HEK293T (cell line): ENCODE data around the gene CCNYL1.

ENCODE experiments used
- CTCF ChIA-PET: fragments of 350-600 bp; formaldehyde crosslinking; extraction: SDS; loops from one replicate; lab custom pipeline; 2021; ENCODE audit warnings: antibody characterized with exemption, inconsistent platforms; lab: Yijun Ruan, JAX
- POLR2A ChIA-PET: fragments of 350-600 bp; formaldehyde crosslinking; extraction: SDS; loops from one replicate; lab custom pipeline; 2020; ENCODE audit warnings: antibody characterized with exemption, inconsistent platforms; lab: Yijun Ruan, JAX
- DNase-seq: peaks from one replicate; pipeline ENCODE4 v3.0.0; 2012; ENCODE audit warnings: mixed read lengths; ENCODE audit errors: extremely low spot score
- ARNT ChIP-seq: fragments of 450-650 bp; IDR thresholded peaks from 2 replicates; pipeline ENCODE4 v1.6.1; 2017; ENCODE audit warnings: mild to moderate bottlenecking
- BHLHE40 ChIP-seq: fragments of 450-650 bp; IDR thresholded peaks from 2 replicates; pipeline ENCODE4 v1.6.1; 2016; ENCODE audit warnings: mild to moderate bottlenecking, moderate library complexity, borderline replicate concordance
- CTBP1 ChIP-seq: fragments of 450-650 bp; IDR thresholded peaks from 2 replicates; pipeline ENCODE4 v1.6.1; 2016; ENCODE audit warnings: borderline replicate concordance
- ELF4 ChIP-seq: fragments of 450-650 bp; IDR thresholded peaks from 2 replicates; pipeline ENCODE4 v1.6.1; 2017; ENCODE audit warnings: antibody characterized with exemption
- FOXA1 ChIP-seq: fragments of 450-650 bp; IDR thresholded peaks from 2 replicates; pipeline ENCODE4 v1.6.1; 2016; ENCODE audit warnings: mild to moderate bottlenecking
- FOXK2 ChIP-seq: fragments of 450-650 bp; IDR thresholded peaks from 2 replicates; pipeline ENCODE4 v1.6.1; 2016; ENCODE audit warnings: mild to moderate bottlenecking
- FOXM1 ChIP-seq: fragments of 450-650 bp; IDR thresholded peaks from 2 replicates; pipeline ENCODE4 v1.6.1; 2017; ENCODE audit warnings: mild to moderate bottlenecking, borderline replicate concordance
- HDGF ChIP-seq: fragments of 450-650 bp; IDR thresholded peaks from 2 replicates; pipeline ENCODE4 v1.6.1; 2017; ENCODE audit warnings: antibody characterized with exemption, borderline replicate concordance
- L3MBTL2 ChIP-seq: fragments of 450-650 bp; conservative IDR thresholded peaks from 2 replicates; pipeline ENCODE4 v1.6.1; 2016; ENCODE audit warnings: mild to moderate bottlenecking
- LEF1 ChIP-seq: fragments of 450-650 bp; IDR thresholded peaks from 2 replicates; pipeline ENCODE4 v1.6.1; 2017; ENCODE audit warnings: mild to moderate bottlenecking, borderline replicate concordance
- NFRKB ChIP-seq: fragments of 450-650 bp; IDR thresholded peaks from 2 replicates; pipeline ENCODE4 v1.6.1; 2016; ENCODE audit warnings: mild to moderate bottlenecking, moderate library complexity
- PKNOX1 ChIP-seq: fragments of 450-650 bp; IDR thresholded peaks from 2 replicates; pipeline ENCODE4 v1.6.1; 2016
- SP1 ChIP-seq: fragments of 450-650 bp; IDR thresholded peaks from 2 replicates; pipeline ENCODE4 v1.6.1; 2017
- SUZ12 ChIP-seq: fragments of 450-650 bp; IDR thresholded peaks from 2 replicates; pipeline ENCODE4 v1.6.1; 2016; ENCODE audit warnings: mild to moderate bottlenecking
- TARDBP ChIP-seq: fragments of 450-650 bp; IDR thresholded peaks from 2 replicates; pipeline ENCODE4 v1.6.1; 2016
- ZNF384 ChIP-seq: fragments of 450-650 bp; IDR thresholded peaks from 2 replicates; pipeline ENCODE4 v1.6.1; 2016

The CCNYL1 gene

GRCh38 chr2:207674266-207674774, 37.1 kb upstream of the CCNYL1 start:
- TF ChIP-seq TARDBP (no peak), FOXM1 (no peak)
- CTCF ChIA-PET = no interaction called here
- no peak for DNase-seq
- POLR2A ChIA-PET = no interaction called here

GRCh38 chr2:207674826-207675225, 36.6 kb upstream of the CCNYL1 start:
- ChIA-PET CTCF (no interaction called here), POLR2A (no interaction called here)
- TF ChIP-seq L3MBTL2 (no peak), FOXK2 (no peak), HDGF (no peak), ARNT (no peak), TARDBP (no peak), LEF1 (no peak), FOXM1 (no peak), BHLHE40 (no peak), SP1 (no peak), SUZ12 (no peak), ELF4 (no peak), NFRKB (no peak), ZNF384 (no peak), PKNOX1 (no peak), CTBP1 (no peak), FOXA1 (no peak)
- DNase-seq = no peak

GRCh38 chr2:207676827-207677354, 34.5 kb upstream of the CCNYL1 start:
- TF ChIP-seq ELF4 (no peak), HDGF (no peak), CTBP1 (no peak), SP1 (no peak), ARNT (no peak), FOXA1 (no peak)
- CTCF ChIA-PET = no interaction called here
- POLR2A ChIA-PET = interaction anchor here (0.8 kb wide), 1 partner anchor 34 kb away, joined by 3 read pairs; the partner anchor contains the start of gene CCNYL1

GRCh38 chr2:207681431-207681830, 30.0 kb upstream of the CCNYL1 start:
- POLR2A ChIA-PET = no interaction called here
- CTCF ChIA-PET = no interaction called here
- TF ChIP-seq ARNT (no peak), FOXK2 (no peak), BHLHE40 (no peak), CTBP1 (no peak), NFRKB (no peak)
- DNase-seq = no peak

More at GRCh38 chr2:207676827-207677354, 34.5 kb upstream of the CCNYL1 start:
- DNase-seq = no peak

- CTCF ChIA-PET = no interaction called here
- POLR2A ChIA-PET = no interaction called here
These were observed 28.9 kb upstream of the CCNYL1 start for GRCh38 chr2:207682557-207682956.

GRCh38 chr2:207683438-207683837, 28.0 kb upstream of the CCNYL1 start:
- POLR2A ChIA-PET = interaction anchor here (0.6 to 1.5 kb wide), 4 partner anchors 21 to 58 kb away, joined by 4 to 9 read pairs (median 4); partner anchors contain the start of genes CCNYL1 and METTL21A
- CTCF ChIA-PET = interaction anchor here (1.8 kb wide), 1 partner anchor 9 kb away, joined by 9 read pairs; no protein-coding TSS in a partner anchor
- no peak for DNase-seq
- TF ChIP-seq L3MBTL2 (no peak), ZNF384 (no peak), NFRKB (no peak)

More at GRCh38 chr2:207682557-207682956, 28.9 kb upstream of the CCNYL1 start:
- DNase-seq = no peak
- TF ChIP-seq TARDBP (no peak), ARNT (no peak), FOXM1 (no peak), ZNF384 (no peak), PKNOX1 (no peak), NFRKB (no peak), SP1 (no peak), FOXA1 (no peak), L3MBTL2 (no peak), FOXK2 (no peak), ELF4 (no peak), LEF1 (no peak), HDGF (no peak), BHLHE40 (no peak)

GRCh38 chr2:207683879-207684627, 27.4 kb upstream of the CCNYL1 start:
- CTCF ChIA-PET = interaction anchor here (1.5 to 1.8 kb wide), 2 partner anchors 8 to 58 kb away, joined by 5 to 9 read pairs; partner anchors contain the start of gene METTL21A
- TF ChIP-seq HDGF = no peak
- no peak for TF ChIP-seq ZNF384
- TF ChIP-seq TARDBP = no peak
- no peak for TF ChIP-seq FOXA1
- TF ChIP-seq PKNOX1 = peak; percentile 95
- peak; percentile 39; the same call in 1 of the 2 replicates for TF ChIP-seq FOXM1
- TF ChIP-seq BHLHE40 = peak; percentile 46; the same call in 1 of the 2 replicates
- no peak for TF ChIP-seq SUZ12
- TF ChIP-seq NFRKB = no peak
- TF ChIP-seq L3MBTL2 = no peak
- TF ChIP-seq ELF4 = no peak
- TF ChIP-seq LEF1 = no peak
- peak; percentile 80 for TF ChIP-seq ARNT
- TF ChIP-seq FOXK2 = no peak
- TF ChIP-seq SP1 = no peak
- peak; percentile 90 for TF ChIP-seq CTBP1
- POLR2A ChIA-PET = interaction anchor here (0.6 to 1.5 kb wide), 5 partner anchors 20 to 154 kb away, joined by 3 to 9 read pairs (median 4); partner anchors contain the start of genes CCNYL1, CREB1 and METTL21A
- DNase-seq = peak; percentile 35
